ENCODE measurements around the gene SART3.
"Not testable (repeated sequence)": the region's sequence is repeated elsewhere in the genome, so short reads cannot be mapped to it uniquely, and the experiment has no call there.

Gene SART3

DNA sequence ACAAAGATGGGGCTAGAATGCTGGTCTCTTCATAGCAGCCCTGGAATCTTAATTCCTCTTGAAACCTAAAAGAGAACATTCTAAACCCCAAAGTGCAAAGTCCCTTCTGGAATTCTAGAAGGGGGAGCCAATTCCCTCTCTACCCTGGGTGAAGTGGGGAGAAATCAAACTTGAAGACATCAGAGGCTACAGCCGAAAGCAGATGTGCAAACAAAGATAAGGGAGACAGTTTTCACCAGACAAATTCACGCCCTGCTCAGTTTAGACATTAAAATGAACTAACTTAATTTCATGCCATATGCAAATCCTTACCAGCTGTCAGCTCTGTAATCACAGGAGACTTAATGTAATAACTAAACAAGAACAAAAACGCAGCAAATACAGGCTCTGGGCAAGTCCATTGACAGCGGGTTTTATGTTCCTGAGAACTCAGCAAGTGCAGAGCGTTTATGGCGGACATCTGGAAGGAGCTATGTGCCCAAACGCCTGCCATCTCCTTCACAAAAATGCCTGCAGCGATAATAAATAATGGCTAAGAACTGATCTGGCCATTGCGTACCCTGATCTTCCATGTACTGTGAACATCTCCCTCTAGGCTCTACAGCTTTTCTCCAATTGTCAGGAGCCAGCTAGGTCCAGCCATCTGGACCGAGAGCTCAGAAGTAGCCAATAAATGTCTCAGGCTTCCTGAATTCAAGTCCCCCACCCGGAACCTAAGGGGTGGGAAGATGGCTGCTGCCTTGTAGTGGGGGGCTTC, 65.0 kb downstream of the SART3 start:
- no peak for DNase-seq (ENCODE audit: low read depth in 2 of 2, low spot score in 1 of 2)

DNA sequence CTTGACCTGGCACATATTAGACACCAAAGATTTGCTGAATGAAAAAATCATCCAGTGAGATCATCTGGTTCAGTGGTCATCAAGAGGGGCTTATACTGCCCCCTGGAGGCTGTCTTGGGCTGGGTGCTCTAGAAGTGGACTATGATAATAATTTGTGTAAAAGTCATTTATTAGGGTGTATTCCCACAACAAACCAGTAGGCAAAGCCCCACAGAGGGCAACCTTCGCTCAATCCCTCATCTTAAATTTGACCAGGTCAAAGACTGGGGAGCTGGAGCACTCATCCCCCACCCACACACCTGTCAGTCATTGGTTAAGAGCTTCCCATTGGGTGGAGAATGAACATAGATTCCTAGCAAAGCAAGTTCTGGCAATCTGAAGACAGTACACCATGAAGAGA, 65.9 kb downstream of the SART3 start:
- DNase-seq (ENCODE audit: low read depth in 2 of 2, low spot score in 1 of 2), result no peak

GRCh38 chr12:108491256-108491655, 69.7 kb downstream of the SART3 start:
- no peak for DNase-seq (ENCODE audit: low read depth in 2 of 2, low spot score in 1 of 2)

DNA sequence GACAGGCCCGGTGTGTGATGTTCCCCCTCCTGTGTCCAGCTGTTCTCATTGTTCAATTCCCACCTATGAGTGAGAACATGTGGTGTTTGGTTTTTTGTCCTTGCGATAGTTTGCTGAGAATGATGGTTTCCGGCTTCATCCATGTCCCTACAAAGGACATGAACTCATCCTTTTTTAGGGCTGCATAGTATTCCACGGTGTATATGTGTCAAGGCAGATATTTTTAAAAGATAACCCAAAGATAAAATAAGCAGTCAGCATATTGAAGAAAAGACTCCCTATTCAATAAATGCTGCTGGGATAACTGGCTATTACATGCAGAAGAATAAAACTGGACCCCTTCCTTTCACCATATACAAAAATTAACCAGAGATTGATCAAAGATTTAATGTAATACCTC, 73.9 kb downstream of the SART3 start:
- DNase-seq (ENCODE audit: low read depth in 2 of 2, low spot score in 1 of 2), result not testable (repeated sequence)

GRCh38 chr12:108485371-108485770, 75.6 kb downstream of the SART3 start:
- not testable (repeated sequence) for DNase-seq (ENCODE audit: low read depth in 2 of 2, low spot score in 1 of 2)

DNA sequence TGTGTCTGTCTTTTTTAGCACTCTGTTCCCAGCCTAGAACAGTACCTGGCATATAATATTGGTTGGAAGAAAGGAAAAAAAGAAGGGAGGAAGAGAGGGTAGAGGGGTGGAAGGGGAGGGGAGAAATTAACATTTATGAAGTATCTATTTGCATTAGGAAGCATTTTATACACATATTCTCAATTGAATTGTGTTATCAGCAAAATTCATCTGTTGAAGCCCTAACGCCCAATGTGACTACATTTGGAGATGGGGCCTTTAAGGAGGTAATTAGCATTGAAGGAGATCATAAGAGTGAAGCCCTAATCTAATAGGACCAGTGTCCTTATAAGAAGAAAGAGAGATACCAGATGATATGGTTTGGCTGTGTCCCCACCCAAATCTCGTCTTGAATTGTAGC, 76.1 kb downstream of the SART3 start:
- no peak for DNase-seq (ENCODE audit: low read depth in 2 of 2, low spot score in 1 of 2)

GRCh38 chr12:108484431-108484830, 76.5 kb downstream of the SART3 start:
- no peak for DNase-seq (ENCODE audit: low read depth in 2 of 2, low spot score in 1 of 2)

- no peak for DNase-seq (ENCODE audit: low read depth in 2 of 2, low spot score in 1 of 2)
Measured at GRCh38 chr12:108483213-108484059, 77.5 kb downstream of the SART3 start.

GRCh38 chr12:108482717-108483212, 78.2 kb downstream of the SART3 start:
- DNase-seq (ENCODE audit: low read depth in 2 of 2, low spot score in 1 of 2), result no peak

DNA sequence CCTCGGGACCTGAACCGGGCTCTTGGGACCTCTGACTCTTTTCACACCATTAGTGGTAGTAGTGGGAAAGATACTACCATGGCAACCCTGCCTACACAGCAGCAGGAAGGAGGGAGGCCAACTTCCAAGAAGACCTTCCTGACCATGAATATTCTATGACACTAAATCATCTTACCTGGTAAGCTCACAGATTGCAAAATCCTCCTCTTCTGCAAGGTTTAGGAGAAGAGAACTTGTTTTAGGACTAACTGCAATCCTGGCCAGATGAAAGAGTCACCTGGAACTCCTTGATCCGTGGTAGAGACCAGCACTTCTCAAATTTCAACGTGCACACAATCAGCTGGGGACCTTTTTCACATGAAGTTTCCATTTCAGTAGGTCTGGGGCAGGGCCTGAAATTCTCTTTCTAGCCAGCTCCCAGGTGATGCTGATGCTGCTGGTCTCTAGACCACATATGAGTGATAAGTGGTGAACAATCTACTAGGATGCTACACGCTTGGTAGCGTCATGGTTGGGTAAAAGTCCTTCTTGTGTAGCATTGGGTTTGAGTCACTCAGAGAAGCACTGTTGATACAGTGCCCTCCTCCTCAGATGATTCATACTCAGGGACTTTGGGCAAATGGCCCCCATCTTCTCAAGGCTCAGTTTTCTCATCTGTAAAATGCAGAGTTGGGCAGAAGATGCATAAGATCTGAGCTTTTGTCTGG, 81.5 kb downstream of the SART3 start:
- no peak for DNase-seq (ENCODE audit: low read depth in 2 of 2, low spot score in 1 of 2)

DNA sequence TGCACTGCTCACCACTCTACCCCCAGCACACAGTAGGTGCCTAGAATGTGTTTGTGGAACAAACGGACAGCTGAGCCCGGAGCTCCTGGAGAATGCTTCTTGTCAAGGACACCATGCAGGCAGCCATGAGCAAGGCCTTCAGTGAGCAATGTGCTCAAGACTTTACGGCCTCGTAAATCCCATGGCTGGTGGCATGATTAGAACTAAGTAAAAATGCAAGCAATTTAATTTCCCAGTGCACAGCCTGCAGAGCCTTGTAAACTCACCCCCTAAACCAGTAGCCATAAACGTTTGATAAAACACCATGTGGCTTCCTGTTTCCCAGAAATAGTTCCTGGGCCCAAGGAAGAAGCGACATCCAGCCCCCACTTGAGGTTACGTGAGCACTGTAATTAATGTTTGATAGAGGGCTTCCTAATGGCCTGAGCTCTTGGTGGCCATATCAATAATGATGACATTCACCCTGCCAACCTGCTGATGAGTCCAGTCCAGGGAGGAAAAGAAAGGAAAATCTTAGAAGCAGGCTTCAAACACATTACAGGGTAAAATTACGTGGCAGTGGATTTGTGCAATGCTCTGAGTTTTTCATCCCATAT, 82.3 kb downstream of the SART3 start:
- no peak for DNase-seq (ENCODE audit: low read depth in 2 of 2, low spot score in 1 of 2)

DNA sequence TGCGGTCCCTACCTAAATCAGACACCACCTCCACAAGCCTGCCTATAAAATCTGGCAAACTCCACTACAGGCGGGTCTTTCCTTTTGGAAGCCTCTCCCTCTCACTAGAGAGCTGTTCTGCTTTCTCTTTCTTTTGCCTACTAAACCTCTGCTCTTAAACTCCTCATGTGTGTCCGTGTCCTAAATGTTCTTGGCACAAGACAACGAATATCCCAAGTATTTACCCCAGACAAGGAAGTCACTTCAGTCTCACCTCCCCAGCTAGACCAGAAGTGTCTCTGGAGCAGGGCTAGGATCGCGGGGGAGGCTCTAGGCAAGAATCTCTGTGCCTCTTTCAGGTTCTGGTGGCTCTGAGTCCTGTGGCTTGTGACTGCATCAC, 83.1 kb downstream of the SART3 start:
- DNase-seq (ENCODE audit: low read depth in 2 of 2, low spot score in 1 of 2), result no peak

- no peak for DNase-seq (ENCODE audit: low read depth in 2 of 2, low spot score in 1 of 2)
Measured at GRCh38 chr12:108477055-108477880, 83.7 kb downstream of the SART3 start.

- no peak for DNase-seq (ENCODE audit: low read depth in 2 of 2, low spot score in 1 of 2)
Measured at GRCh38 chr12:108475396-108475795, 85.6 kb downstream of the SART3 start.

DNA sequence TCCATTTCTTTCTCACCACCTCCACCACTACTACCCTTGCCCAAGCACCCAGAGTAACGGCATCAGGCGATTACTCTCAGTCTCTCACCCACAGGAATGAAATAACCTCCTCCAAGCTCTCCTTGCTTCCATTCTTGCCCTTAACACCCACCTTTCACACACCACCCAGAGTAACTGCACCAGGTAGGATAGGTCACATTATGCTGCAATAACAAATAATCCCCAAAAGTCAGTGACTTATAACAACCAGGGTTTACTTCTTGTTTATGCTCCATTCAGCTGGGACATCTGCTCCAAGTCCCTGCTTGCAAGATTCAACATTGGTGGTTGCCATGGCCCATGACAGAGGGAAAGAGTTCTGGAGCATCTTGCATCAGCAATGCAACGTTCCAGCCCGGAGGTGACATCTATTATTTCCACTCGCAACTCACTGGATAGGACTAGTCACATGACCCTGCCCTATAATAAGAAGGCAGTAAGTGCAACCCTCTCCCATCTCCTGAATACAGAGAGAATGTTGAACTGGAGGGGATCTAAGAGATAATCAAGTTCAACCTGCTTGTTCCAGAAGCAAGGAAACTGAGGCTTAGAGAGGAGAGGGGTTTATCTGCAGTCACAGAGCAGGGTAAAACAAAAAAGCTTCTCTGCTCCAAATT, 87.4 kb downstream of the SART3 start:
- no peak for DNase-seq (ENCODE audit: low read depth in 2 of 2, low spot score in 1 of 2)
